SK-N-MC (cell line): ENCODE data around the gene PRR14.

ENCODE experiments used
- EZH2 ChIP-seq: fragments of 200-600 bp; sonication (generic); IDR thresholded peaks from one replicate; pipeline ENCODE4 v1.6.1; 2017; ENCODE audit warnings: antibody characterized with exemption
- POLR2AphosphoS5 ChIP-seq: IDR thresholded peaks from 2 replicates; pipeline ENCODE4 v1.6.1; 2012; ENCODE audit warnings: mild to moderate bottlenecking, low read depth, low read length, borderline replicate concordance

DNA sequence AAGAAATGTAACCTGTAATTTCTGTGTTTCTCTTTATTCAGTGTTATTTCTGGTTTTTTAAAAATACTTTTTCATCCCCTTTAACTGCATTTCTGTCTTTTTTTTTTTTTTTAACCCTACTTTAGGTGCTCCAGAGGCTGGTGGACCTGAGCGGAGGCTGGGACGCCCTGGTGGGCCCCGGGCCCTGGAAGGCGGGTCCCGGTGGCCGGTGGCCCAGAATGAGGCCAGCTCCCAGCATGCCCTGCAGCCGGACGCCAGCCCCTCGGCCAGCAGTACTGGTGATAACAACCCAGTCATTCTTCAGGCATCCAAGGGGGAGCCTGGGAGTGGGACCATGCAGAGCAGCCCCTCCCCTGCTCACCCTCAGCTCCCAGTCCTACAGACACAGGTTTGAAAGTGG, 49.7 kb downstream of the PRR14 start:
- TF ChIP-seq POLR2AphosphoS5, result no peak
- no peak for TF ChIP-seq EZH2
